22Rv1 (cell line): ENCODE results near the gene PRKCQ.

Experiments
- ZFX ChIP-seq: fragments of 450-650 bp; IDR thresholded peaks from 2 replicates; pipeline ENCODE4 v1.6.1; 2017; ENCODE audit warnings: antibody characterized with exemption, borderline replicate concordance
- TF ChIP-seq, protein P1 (sequence below): fragments of 450-650 bp; IDR thresholded peaks from 2 replicates; pipeline ENCODE4 v1.5.1; 2017; ENCODE audit warnings: mild to moderate bottlenecking

GRCh38 chr10:6494936-6495592 is 85.0 kb downstream of the PRKCQ start:
- TF ChIP-seq ZFX, result no peak
- TF ChIP-seq, protein P1, sequence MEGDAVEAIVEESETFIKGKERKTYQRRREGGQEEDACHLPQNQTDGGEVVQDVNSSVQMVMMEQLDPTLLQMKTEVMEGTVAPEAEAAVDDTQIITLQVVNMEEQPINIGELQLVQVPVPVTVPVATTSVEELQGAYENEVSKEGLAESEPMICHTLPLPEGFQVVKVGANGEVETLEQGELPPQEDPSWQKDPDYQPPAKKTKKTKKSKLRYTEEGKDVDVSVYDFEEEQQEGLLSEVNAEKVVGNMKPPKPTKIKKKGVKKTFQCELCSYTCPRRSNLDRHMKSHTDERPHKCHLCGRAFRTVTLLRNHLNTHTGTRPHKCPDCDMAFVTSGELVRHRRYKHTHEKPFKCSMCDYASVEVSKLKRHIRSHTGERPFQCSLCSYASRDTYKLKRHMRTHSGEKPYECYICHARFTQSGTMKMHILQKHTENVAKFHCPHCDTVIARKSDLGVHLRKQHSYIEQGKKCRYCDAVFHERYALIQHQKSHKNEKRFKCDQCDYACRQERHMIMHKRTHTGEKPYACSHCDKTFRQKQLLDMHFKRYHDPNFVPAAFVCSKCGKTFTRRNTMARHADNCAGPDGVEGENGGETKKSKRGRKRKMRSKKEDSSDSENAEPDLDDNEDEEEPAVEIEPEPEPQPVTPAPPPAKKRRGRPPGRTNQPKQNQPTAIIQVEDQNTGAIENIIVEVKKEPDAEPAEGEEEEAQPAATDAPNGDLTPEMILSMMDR, result no peak
